ENCODE data around the gene NOVA1.

NOVA1 gene

GRCh38 chr14:26594148-26594547 lies 3.7 kb downstream of the NOVA1 start:
- DNase-seq (ENCODE audit: low read depth in 2 of 3, low spot score in 2 of 3), result no peak

- DNase-seq (ENCODE audit: low read depth in 2 of 3, low spot score in 2 of 3), result no peak
Measured at GRCh38 chr14:26593357-26593756, 4.5 kb downstream of the NOVA1 start.

- DNase-seq (ENCODE audit: low read depth in 2 of 3, low spot score in 2 of 3), result no peak
Measured at GRCh38 chr14:26589925-26590324, 7.9 kb downstream of the NOVA1 start.

- DNase-seq (ENCODE audit: low read depth in 2 of 3, low spot score in 2 of 3), result no peak
Measured at GRCh38 chr14:26577711-26578110, 20.1 kb downstream of the NOVA1 start.

- DNase-seq (ENCODE audit: low read depth in 2 of 3, low spot score in 2 of 3), result no peak
Measured at GRCh38 chr14:26554069-26554772, 43.6 kb downstream of the NOVA1 start.

- DNase-seq (ENCODE audit: low read depth in 2 of 3, low spot score in 2 of 3), result no peak
Measured at GRCh38 chr14:26549571-26549970, 48.3 kb downstream of the NOVA1 start.

GRCh38 chr14:26548406-26548805 lies 49.4 kb downstream of the NOVA1 start:
- DNase-seq (ENCODE audit: low read depth in 2 of 3, low spot score in 2 of 3), result no peak

GRCh38 chr14:26538176-26538575 lies 59.7 kb downstream of the NOVA1 start:
- no peak for DNase-seq (ENCODE audit: low read depth in 2 of 3, low spot score in 2 of 3)

GRCh38 chr14:26531894-26532293 lies 65.9 kb downstream of the NOVA1 start:
- DNase-seq (ENCODE audit: low read depth in 2 of 3, low spot score in 2 of 3), result no peak

- DNase-seq (ENCODE audit: low read depth in 2 of 3, low spot score in 2 of 3), result no peak
Measured at GRCh38 chr14:26528415-26529182, 69.2 kb downstream of the NOVA1 start.

- no peak for DNase-seq (ENCODE audit: low read depth in 2 of 3, low spot score in 2 of 3)
Measured at GRCh38 chr14:26527095-26527494, 70.7 kb downstream of the NOVA1 start.

- DNase-seq (ENCODE audit: low read depth in 2 of 3, low spot score in 2 of 3), result no peak
Measured at GRCh38 chr14:26526137-26526536, 71.7 kb downstream of the NOVA1 start.

GRCh38 chr14:26525085-26525484 lies 72.7 kb downstream of the NOVA1 start:
- no peak for DNase-seq (ENCODE audit: low read depth in 2 of 3, low spot score in 2 of 3)

GRCh38 chr14:26522967-26523366 lies 74.9 kb downstream of the NOVA1 start:
- no peak for DNase-seq (ENCODE audit: low read depth in 2 of 3, low spot score in 2 of 3)

GRCh38 chr14:26517771-26518170 lies 80.1 kb downstream of the NOVA1 start:
- no peak for DNase-seq (ENCODE audit: low read depth in 2 of 3, low spot score in 2 of 3)

- DNase-seq (ENCODE audit: low read depth in 2 of 3, low spot score in 2 of 3), result no peak
Measured at GRCh38 chr14:26500028-26500427, 97.8 kb downstream of the NOVA1 start.

GRCh38 chr14:26499546-26499945 lies 98.3 kb downstream of the NOVA1 start:
- DNase-seq (ENCODE audit: low read depth in 2 of 3, low spot score in 2 of 3), result no peak

- DNase-seq (ENCODE audit: low read depth in 2 of 3, low spot score in 2 of 3), result no peak
Measured at GRCh38 chr14:26486922-26487321, 110.9 kb downstream of the NOVA1 start.

GRCh38 chr14:26484562-26484961 lies 113.3 kb downstream of the NOVA1 start:
- DNase-seq (ENCODE audit: low read depth in 2 of 3, low spot score in 2 of 3), result no peak

- DNase-seq (ENCODE audit: low read depth in 2 of 3, low spot score in 2 of 3), result no peak
Measured at GRCh38 chr14:26478967-26479366, 118.9 kb downstream of the NOVA1 start.

GRCh38 chr14:26466862-26467261 lies 131.0 kb downstream of the NOVA1 start:
- DNase-seq (ENCODE audit: low read depth in 2 of 3, low spot score in 2 of 3), result no peak

- no peak for DNase-seq (ENCODE audit: low read depth in 2 of 3, low spot score in 2 of 3)
Measured at GRCh38 chr14:26463136-26463535, 134.7 kb downstream of the NOVA1 start.

- DNase-seq (ENCODE audit: low read depth in 2 of 3, low spot score in 2 of 3), result no peak
Measured at GRCh38 chr14:26454105-26454504, 143.7 kb downstream of the NOVA1 start.

Measured in activated CD8-positive, alpha-beta memory T cell treated with anti-CD3 and anti-CD28 coated beads for 48 hours (primary cell).